Stimulated activated CD8-positive, alpha-beta memory T cell treated with anti-CD3 and anti-CD28 coated beads, Interleukin-4, amount 100 ng/mL, for 4 hours (primary cell): ENCODE measurements around the gene NUBPL.

Experiments used
- DNase-seq, 2 donors: peaks; one replicate each; pipeline ENCODE4 v3.0.0-alpha.2; 2020; ENCODE audit warnings: low read depth in 2 of 2, low spot score in 1 of 2

NUBPL gene

GRCh38 chr14:31909977-31910376, 348.8 kb downstream of the NUBPL start:
- no peak for DNase-seq
